Measurements from ENCODE around the gene FBXL19. TPM values are rescaled to one million over a fixed set of nuclear protein-coding genes. Genes with fewer than 3 reads are reported as not detected.
A peak's percentile ranks its signal among the peaks of the same experiment; 100 is the strongest.

FBXL19 gene
- total and polyA plus RNA-seq, 2 of the 13 experiments (the other 11 are each of a cell fraction or from before 2014, with no cell fraction given), result 6.0 to 13.7 TPM

GRCh38 chr16:30893744-30894539, 29.4 kb upstream of the FBXL19 start, which contains the start of gene BCL7C (continued):
- TF ChIP-seq ZNF710 (CRISPR knock-in tag; IDR thresholded peaks at IDR 0.05; ENCODE audit: borderline replicate concordance) (peak; percentile 64), PHF21A (CRISPR knock-in tag; IDR thresholded peaks at IDR 0.05) (peak; percentile 60), ZNF691 (CRISPR knock-in tag; IDR thresholded peaks at IDR 0.05; ENCODE audit: borderline replicate concordance, low read depth) (peak; percentile 95), ZNF549 (CRISPR knock-in tag; IDR thresholded peaks at IDR 0.05) (no peak; the same call in 1 of the 2 replicates), TBX2 (CRISPR knock-in tag; IDR thresholded peaks at IDR 0.05; ENCODE audit: borderline replicate concordance) (peak; percentile 72; the same call in 1 of the 2 replicates), NAIF1 (CRISPR knock-in tag; IDR thresholded peaks at IDR 0.05; ENCODE audit: borderline replicate concordance) (no peak), MXD3 (CRISPR knock-in tag; IDR thresholded peaks at IDR 0.05) (peak; percentile 97), FOXP4 (CRISPR knock-in tag; IDR thresholded peaks at IDR 0.05) (0 out of 2 replicates have a peak, but pooled peaks have one; percentile 19), ZBTB44 (CRISPR knock-in tag; IDR thresholded peaks at IDR 0.05) (peak; percentile 86; the same call in 1 of the 2 replicates), ZBTB39 (CRISPR knock-in tag; IDR thresholded peaks at IDR 0.05) (peak; percentile 70; the same call in 1 of the 2 replicates), NR2F1 (CRISPR knock-in tag; IDR thresholded peaks at IDR 0.05) (no peak), SALL1 (CRISPR knock-in tag; IDR thresholded peaks at IDR 0.05) (peak; percentile 98), MTF1 (CRISPR knock-in tag; IDR thresholded peaks at IDR 0.05) (peak; percentile 83), NFYC (CRISPR knock-in tag; IDR thresholded peaks at IDR 0.05) (peak; percentile 50; the same call in 1 of the 2 replicates)

Data from HepG2 (cell line).